Brain microvascular endothelial cell (primary cell): ENCODE data around the gene PLBD2.

Experiments used
- DNase-seq: peaks from one replicate; pipeline ENCODE4 v3.0.0-alpha.2; 2020
- H3K27ac ChIP-seq: fragments of 250-450 bp; sonication (Bioruptor Pico); 2 replicates; pipeline ENCODE4 v1.5.1; 2020; ENCODE audit warnings: mild to moderate bottlenecking, moderate library complexity
- H3K27me3 ChIP-seq: fragments of 250-450 bp; sonication (Bioruptor Pico); replicated peaks from 2 replicates; pipeline ENCODE4 v1.5.1; 2020; ENCODE audit warnings: mild to moderate bottlenecking
- H3K36me3 ChIP-seq: fragments of 250-450 bp; sonication (Bioruptor Pico); replicated peaks from 2 replicates; pipeline ENCODE4 v1.5.1; 2020; ENCODE audit warnings: mild to moderate bottlenecking
- H3K4me3 ChIP-seq: 2 replicates; pipeline ENCODE4 v1.5.1; 2011; ENCODE audit warnings: low read depth, mild to moderate bottlenecking, control low read depth, low read length, moderate library complexity
- CTCF ChIP-seq: IDR thresholded peaks from 2 replicates; pipeline ENCODE4 v1.5.1; 2011; ENCODE audit warnings: low read depth, mild to moderate bottlenecking, moderate library complexity, low read length, control low read depth, inconsistent platforms; ENCODE audit errors: missing control alignments
- in situ Hi-C: cut with HindIII; loops from 2 replicates; pipeline ENCODE4 v1.10.0; 2017; ENCODE audit warnings: low sequenced_read_pairs, low pct_ligation_motif_present

PLBD2 gene

GRCh38 chr12:113400362-113400761, 42.0 kb downstream of the PLBD2 start:
- no peaks in the 10 kb centered on the region for H3K27me3 ChIP-seq
- DNase-seq: no peak
- H3K27ac ChIP-seq: no peak overlapping the region
- TF ChIP-seq CTCF: no peak
- in situ Hi-C loops: no loop called here
- H3K36me3 ChIP-seq: no peaks in the 10 kb centered on the region
- no peak overlapping the region for H3K4me3 ChIP-seq

- Histone ChIP-seq H3K36me3 (no peaks in the 10 kb centered on the region), H3K4me3 (no peak overlapping the region), H3K27me3 (no peaks in the 10 kb centered on the region), H3K27ac (no peak overlapping the region)
- no peak for TF ChIP-seq CTCF
- in situ Hi-C loops: no loop called here
- no peak for DNase-seq
Observed at GRCh38 chr12:113401066-113402000, 42.9 kb downstream of the PLBD2 start.

GRCh38 chr12:113402586-113403260, 44.3 kb downstream of the PLBD2 start:
- Histone ChIP-seq H3K4me3 (no peak overlapping the region), H3K27me3 (no peaks in the 10 kb centered on the region), H3K27ac (no peak overlapping the region), H3K36me3 (no peaks in the 10 kb centered on the region)
- in situ Hi-C loops: no loop called here
- DNase-seq: no peak
- TF ChIP-seq CTCF: no peak

DNA sequence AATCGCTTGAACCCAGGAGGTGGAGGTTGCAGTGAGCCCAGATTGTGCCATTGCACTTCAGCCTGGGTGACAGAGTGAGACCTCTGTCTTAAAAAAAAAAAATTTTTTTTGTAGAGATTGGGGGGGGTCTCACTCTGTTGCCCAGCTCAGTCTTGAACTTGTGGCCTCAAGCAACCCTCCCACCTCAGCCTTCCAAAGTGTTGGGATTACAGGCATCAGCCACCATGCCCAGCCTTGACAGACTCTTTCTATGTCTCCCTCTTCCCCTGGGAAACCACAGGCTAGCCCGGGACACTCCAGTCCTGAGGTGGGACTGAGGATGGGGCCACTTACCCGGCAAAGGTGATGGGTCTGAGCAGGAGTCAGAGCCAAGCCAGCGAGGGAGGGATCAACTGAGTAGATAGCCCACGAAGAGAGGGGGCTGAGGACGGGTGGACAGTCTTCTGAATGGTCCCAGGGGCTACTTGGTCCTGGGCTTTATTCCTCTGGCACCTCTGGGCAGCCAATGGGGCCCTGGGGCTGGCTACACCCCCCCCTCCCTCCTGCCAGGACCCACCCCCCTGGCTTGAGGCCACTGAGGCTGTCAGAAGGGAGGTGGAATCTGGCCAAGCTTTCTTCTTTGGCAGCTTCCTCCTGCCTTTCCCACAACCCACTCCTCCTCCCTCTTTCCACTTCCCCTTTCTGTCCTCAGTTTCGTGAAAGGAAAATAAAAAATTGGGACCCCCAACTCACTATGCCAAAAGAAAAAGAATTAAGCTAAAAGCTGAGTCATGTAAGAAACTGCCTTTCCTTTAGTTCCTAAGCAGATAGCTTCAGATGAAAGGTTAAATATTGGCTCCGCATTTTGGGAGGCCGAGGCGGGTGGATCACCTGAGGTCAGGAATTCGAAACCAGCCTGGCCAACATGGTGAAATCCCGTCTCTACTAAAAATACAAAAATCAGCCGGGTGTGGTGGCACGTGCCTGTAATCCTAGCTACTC, 45.3 kb downstream of the PLBD2 start, which contains the start of gene SDS:
SDS (minus strand) TSS at position 453 of the 981 bp plus-strand sequence. CDS start 4,179 bp downstream, outside the sequence.
- in situ Hi-C loops: no loop called here
- Histone ChIP-seq H3K27ac (no peak within 1 kb of the TSS), H3K36me3 (no peaks in the 10 kb centered on the region), H3K4me3 (no peak within 1 kb of the TSS), H3K27me3 (no peaks in the 10 kb centered on the region)
- DNase-seq: no peak
- no peak for TF ChIP-seq CTCF

DNA sequence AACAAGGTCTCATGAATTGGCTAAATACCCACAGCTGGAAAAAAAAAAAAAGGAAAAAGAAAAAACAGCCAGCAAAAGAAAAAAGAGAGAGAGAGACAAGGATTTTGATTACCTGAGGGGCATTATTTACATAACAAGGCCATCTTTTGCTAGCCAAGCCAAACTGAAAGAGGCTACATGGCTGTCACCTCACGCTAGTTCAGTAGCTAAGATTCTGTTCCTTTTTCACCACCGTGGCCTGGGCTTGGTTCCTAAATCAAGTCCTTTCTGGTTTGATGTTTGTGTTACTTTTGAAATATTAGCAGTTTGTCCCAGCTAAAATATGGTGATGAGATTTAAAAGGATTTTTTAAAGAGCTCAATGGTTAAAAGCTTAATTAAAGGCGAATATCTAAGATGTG, 47.3 kb downstream of the PLBD2 start:
- DNase-seq: no peak
- no peak for TF ChIP-seq CTCF
- Histone ChIP-seq H3K27me3 (no peaks in the 10 kb centered on the region), H3K27ac (no peak overlapping the region), H3K36me3 (no peaks in the 10 kb centered on the region), H3K4me3 (no peak overlapping the region)
- in situ Hi-C loops: no loop called here
